SK-N-SH (cell line): ENCODE data around the gene MYLK. TPM values are rescaled to one million over a fixed set of nuclear protein-coding genes. Genes with fewer than 3 reads are reported as not detected.
A peak's percentile ranks its signal among the peaks of the same experiment; 100 is the strongest.

ENCODE experiments used
- CTCF ChIA-PET: fragments of 300-600, 350-600 bp; formaldehyde crosslinking; extraction: SDS; loops from one replicate; lab custom pipeline; 2021; lab: Yijun Ruan, JAX
- POLR2A ChIA-PET: fragments of 350-600 bp; sonication (Branson Sonifier 250); formaldehyde crosslinking; extraction: SDS; loops from one replicate; lab custom pipeline; 2020; ENCODE audit warnings: antibody characterized with exemption, inconsistent platforms; lab: Yijun Ruan, JAX
- DNase-seq: peaks from one replicate; pipeline ENCODE4 v3.0.0; 2012
- H2AFZ ChIP-seq: fragments of 200-600 bp; sonication (generic); 2 replicates; pipeline ENCODE4 v1.8.1; 2016; ENCODE audit warnings: antibody characterized with exemption, mild to moderate bottlenecking, low read depth
- H3F3A ChIP-seq: fragments of 200-600 bp; sonication (generic); replicated peaks from 2 replicates; pipeline ENCODE3; 2016; ENCODE audit warnings: antibody characterized with exemption, mild to moderate bottlenecking; ENCODE audit not compliant: insufficient read depth
- H3K27ac ChIP-seq, 2 experiments: fragments of 200-500 bp in 1 of 2; fragments of 200-600 bp in 1 of 2; sonication (Bioruptor generic) in 1 of 2; sonication (generic), shearing (Covaris generic) in 1 of 2; 2 replicates each; pipeline versions ENCODE4 v1.5.1 to v1.6.1; 2014 to 2016; ENCODE audit warnings: low read depth in 2 of 2, inconsistent platforms in 1 of 2, low read length in 1 of 2, mild to moderate bottlenecking in 1 of 2, mixed read lengths in 1 of 2
- H3K27me3 ChIP-seq: fragments of 200-600 bp; sonication (generic), shearing (Covaris generic); 2 replicates; pipeline ENCODE4 v1.6.1; 2016; ENCODE audit warnings: mixed run types; ENCODE audit not compliant: insufficient read depth
- H3K36me3 ChIP-seq, 2 experiments: fragments of 200-500 bp in 1 of 2; fragments of 200-600 bp in 1 of 2; sonication (Bioruptor generic) in 1 of 2; sonication (generic) in 1 of 2; replicated peaks in 1 of 2; 2 replicates each; pipeline versions ENCODE3 to v1.5.1; 2014 to 2016; ENCODE audit warnings: low read length in 1 of 2, mild to moderate bottlenecking in 1 of 2; ENCODE audit not compliant: insufficient read depth in 2 of 2, control insufficient read depth in 1 of 2
- H3K4me1 ChIP-seq, 2 experiments: fragments of 200-500 bp in 1 of 2; fragments of 200-600 bp in 1 of 2; sonication (Bioruptor generic) in 1 of 2; sonication (generic), shearing (Covaris generic) in 1 of 2; 2 replicates each; pipeline versions ENCODE4 v1.5.1 to v1.6.1; 2014 to 2016; ENCODE audit warnings: low read depth in 1 of 2, low read length in 1 of 2, mixed run types in 1 of 2; ENCODE audit not compliant: insufficient read depth in 2 of 2, control insufficient read depth in 1 of 2
- H3K4me2 ChIP-seq: fragments of 200-600 bp; sonication (generic), shearing (Covaris generic); 2 replicates; pipeline ENCODE4 v1.6.1; 2017; ENCODE audit warnings: mixed run types
- H3K4me3 ChIP-seq, 2 experiments: fragments of 200-500 bp in 1 of 2; fragments of 200-600 bp in 1 of 2; sonication (Bioruptor generic) in 1 of 2; sonication (generic), shearing (Covaris generic) in 1 of 2; 2 replicates each; pipeline versions ENCODE4 v1.5.1 to v1.8.1; 2014 to 2016; ENCODE audit warnings: low read depth in 2 of 2, inconsistent platforms in 1 of 2, low read length in 1 of 2, mild to moderate bottlenecking in 1 of 2, mixed read lengths in 1 of 2, moderate library complexity in 1 of 2
- H3K79me2 ChIP-seq: fragments of 200-600 bp; sonication (generic); 2 replicates; pipeline ENCODE4 v1.8.1; 2017; ENCODE audit warnings: mild to moderate bottlenecking; ENCODE audit not compliant: insufficient read depth
- H3K9ac ChIP-seq: fragments of 200-600 bp; sonication (generic); 2 replicates; pipeline ENCODE4 v1.6.1; 2017; ENCODE audit warnings: mixed run types
- H3K9me2 ChIP-seq: fragments of 200-600 bp; sonication (generic); 2 replicates; pipeline ENCODE4 v1.6.1; 2017; ENCODE audit warnings: mixed run types
- H3K9me3 ChIP-seq: fragments of 200-600 bp; sonication (generic); 2 replicates; pipeline ENCODE4 v1.6.1; 2017; ENCODE audit warnings: mixed run types, mild to moderate bottlenecking, moderate library complexity
- H4K20me1 ChIP-seq: fragments of 200-600 bp; sonication (generic); 2 replicates; pipeline ENCODE4 v1.6.1; 2017; ENCODE audit warnings: mild to moderate bottlenecking, mixed run types; ENCODE audit not compliant: insufficient read depth
- CHD2 ChIP-seq: fragments of 150-350 bp; IDR thresholded peaks from 2 replicates; pipeline ENCODE4 v1.6.1; 2018; ENCODE audit warnings: low read length; ENCODE audit not compliant: partially characterized antibody
- ELF1 ChIP-seq: IDR thresholded peaks from 2 replicates; pipeline ENCODE4 v1.4.0; 2012
- EP300 ChIP-seq, 2 experiments: IDR thresholded peaks; 2 replicates each; pipeline versions ENCODE4 v1.4.0 to v1.6.1; 2012; ENCODE audit warnings: borderline replicate concordance in 1 of 2, low read depth in 1 of 2, low read length in 1 of 2
- EZH2phosphoT487 ChIP-seq: fragments of 200-600 bp; sonication (generic); IDR thresholded peaks from 2 replicates; pipeline ENCODE4 v1.6.1; 2017; ENCODE audit warnings: low read depth, mixed run types, mild to moderate bottlenecking, antibody characterized with exemption, moderate library complexity, borderline replicate concordance
- FOXM1 ChIP-seq: IDR thresholded peaks from 2 replicates; pipeline ENCODE4 v1.4.0; 2012; ENCODE audit warnings: low read depth, mild to moderate bottlenecking
- GABPA ChIP-seq: IDR thresholded peaks from 2 replicates; pipeline ENCODE4 v1.4.0; 2012; ENCODE audit warnings: low read depth, mild to moderate bottlenecking
- IRF3 ChIP-seq: fragments of 150-350 bp; IDR thresholded peaks from 2 replicates; pipeline ENCODE4 v1.6.1; 2016; ENCODE audit warnings: mild to moderate bottlenecking, low read depth, low read length
- JUND ChIP-seq: IDR thresholded peaks from 2 replicates; pipeline ENCODE4 v1.4.0; 2012
- MEF2A ChIP-seq: IDR thresholded peaks from 2 replicates; pipeline ENCODE4 v1.4.0; 2012; ENCODE audit warnings: low read depth, borderline replicate concordance
- MXI1 ChIP-seq: IDR thresholded peaks from 2 replicates; pipeline ENCODE4 v1.6.1; 2012; ENCODE audit warnings: mild to moderate bottlenecking, low read depth, low read length, improper control_type of control experiment
- NFIC ChIP-seq: IDR thresholded peaks from 2 replicates; pipeline ENCODE4 v1.4.0; 2012; ENCODE audit warnings: borderline replicate concordance
- NRF1 ChIP-seq: IDR thresholded peaks from 2 replicates; pipeline ENCODE4 v1.6.1; 2012; ENCODE audit warnings: low read depth, mild to moderate bottlenecking, low read length
- POLR2AphosphoS5 ChIP-seq: IDR thresholded peaks from 2 replicates; pipeline ENCODE4 v1.6.1; 2012; ENCODE audit warnings: low read depth, low read length
- RAD21 ChIP-seq: IDR thresholded peaks from 2 replicates; pipeline ENCODE4 v1.6.1; 2012; ENCODE audit warnings: mild to moderate bottlenecking, low read length
- RCOR1 ChIP-seq: fragments of 150-350 bp; IDR thresholded peaks from 2 replicates; pipeline ENCODE4 v1.6.1; 2017; ENCODE audit warnings: antibody characterized with exemption, low read length
- RXRA ChIP-seq: IDR thresholded peaks from 2 replicates; pipeline ENCODE4 v1.4.0; 2012; ENCODE audit warnings: low read depth, mild to moderate bottlenecking, borderline replicate concordance
- SIN3A ChIP-seq: IDR thresholded peaks from 2 replicates; pipeline ENCODE4 v1.6.1; 2012; ENCODE audit warnings: low read depth, mild to moderate bottlenecking, low read length, moderate library complexity, borderline replicate concordance
- SMC3 ChIP-seq: IDR thresholded peaks from 2 replicates; pipeline ENCODE4 v1.6.1; 2012; ENCODE audit warnings: low read depth, low read length, improper control_type of control experiment
- TCF12 ChIP-seq: IDR thresholded peaks from 2 replicates; pipeline ENCODE4 v1.4.0; 2012
- TEAD4 ChIP-seq: IDR thresholded peaks from 2 replicates; pipeline ENCODE4 v1.4.0; 2012; ENCODE audit warnings: mild to moderate bottlenecking, borderline replicate concordance; ENCODE audit not compliant: insufficient read depth
- USF2 ChIP-seq: fragments of 150-350 bp; IDR thresholded peaks from 2 replicates; pipeline ENCODE4 v1.6.1; 2017; ENCODE audit warnings: antibody characterized with exemption, low read length, low read depth, borderline replicate concordance
- ZBTB33 ChIP-seq: IDR thresholded peaks from 2 replicates; pipeline ENCODE4 v1.4.0; 2012; ENCODE audit warnings: low read depth, borderline replicate concordance
- WGBS: methylation state at CpG from one replicate; pipeline ENCODE4 v1.1.6; 2017; ENCODE audit warnings: low lambda C conversion rate; 5-methylcytosine and 5-hydroxymethylcytosine counted together
- polyA plus RNA-seq, 3 experiments: library from polyadenylated mRNA; depleted of rRNA; stranded (reverse); fragments of >200 nt; gene quantifications; 2 replicates each; pipeline ENCODE4 v1.2.3, GENCODE V29; 2012

Gene MYLK
- polyA plus RNA-seq, 1 of the 3 experiments (the other 2 are of a cell fraction) = 272 TPM

- no peak for TF ChIP-seq IRF3
- TF ChIP-seq POLR2AphosphoS5 = peak; percentile 74
- peak; percentile 23; the same call in 1 of the 2 replicates for TF ChIP-seq SIN3A
- no peak for TF ChIP-seq SMC3
- TF ChIP-seq EP300 (IDR thresholded peaks at IDR 0.05; ENCODE audit: borderline replicate concordance in 1 of 2, low read depth in 1 of 2, low read length in 1 of 2) = peak; percentile 9 to 93; a peak in 3 of 4 replicates
- 0 out of 2 replicates have a peak, but pooled peaks have one; percentile 61 for TF ChIP-seq MEF2A
- no peak for TF ChIP-seq USF2
- no peak for TF ChIP-seq ELF1
These were observed 206.0 kb downstream of the MYLK start (continued) for GRCh38 chr3:123678108-123678511.

GRCh38 chr3:123672429-123673146 is 211.5 kb downstream of the MYLK start:
- DNase-seq = no peak
- peaks cover 47 to 48% of the 10 kb centered on the region in 2 experiments for H3K36me3 ChIP-seq
- 93% methylated on average over 3 of the region's 3 CpGs for WGBS
- no peaks in the 10 kb centered on the region for H3K27me3 ChIP-seq
- no peaks in the 10 kb centered on the region for H4K20me1 ChIP-seq
- ChIA-PET CTCF (interaction anchor here (1.1 to 4.6 kb wide), 2 partner anchors 12 to 20 kb away, joined by 3 to 31 read pairs; no protein-coding TSS in a partner anchor), POLR2A (no interaction called here)
- H3K4me1 ChIP-seq = peaks cover 0 to 12% of the 10 kb centered on the region in 2 experiments; a peak in 1 of 4 replicates
- no peak overlapping the region for H3K4me2 ChIP-seq
- no peak overlapping the region for H3K9ac ChIP-seq
- no peaks in the 10 kb centered on the region for H3K9me3 ChIP-seq
- H2AFZ ChIP-seq = no peak overlapping the region
- no peak overlapping the region for H3K4me3 ChIP-seq
- peaks cover 6% of the 10 kb centered on the region; the same call in 1 of the 2 replicates for H3K79me2 ChIP-seq
- no peak overlapping the region for H3K27ac ChIP-seq
- TF ChIP-seq RXRA (no peak), MEF2A (no peak), NFIC (no peak), FOXM1 (no peak), RCOR1 (no peak), ZBTB33 (no peak), GABPA (no peak), USF2 (no peak), EP300 (IDR thresholded peaks at IDR 0.05; ENCODE audit: borderline replicate concordance in 1 of 2, low read depth in 1 of 2, low read length in 1 of 2) (no peak), MXI1 (no peak), RAD21 (no peak), JUND (no peak), ELF1 (no peak), TEAD4 (no peak), CHD2 (no peak), SMC3 (no peak), POLR2AphosphoS5 (no peak), NRF1 (no peak), EZH2phosphoT487 (no peak), TCF12 (no peak)
- TF ChIP-seq, all 33 proteins: peak for 0
- H3F3A ChIP-seq = peaks cover 7% of the 10 kb centered on the region
- no peaks in the 10 kb centered on the region for H3K9me2 ChIP-seq
